Measurements from ENCODE around the gene NFIB. TPM values are rescaled to one million over a fixed set of nuclear protein-coding genes. Genes with fewer than 3 reads are reported as not detected.

The NFIB gene
- total and polyA plus RNA-seq, 2 of the 13 experiments (the other 11 are each of a cell fraction or from before 2014, with no cell fraction given), result 0.98 to 4.6 TPM

DNA sequence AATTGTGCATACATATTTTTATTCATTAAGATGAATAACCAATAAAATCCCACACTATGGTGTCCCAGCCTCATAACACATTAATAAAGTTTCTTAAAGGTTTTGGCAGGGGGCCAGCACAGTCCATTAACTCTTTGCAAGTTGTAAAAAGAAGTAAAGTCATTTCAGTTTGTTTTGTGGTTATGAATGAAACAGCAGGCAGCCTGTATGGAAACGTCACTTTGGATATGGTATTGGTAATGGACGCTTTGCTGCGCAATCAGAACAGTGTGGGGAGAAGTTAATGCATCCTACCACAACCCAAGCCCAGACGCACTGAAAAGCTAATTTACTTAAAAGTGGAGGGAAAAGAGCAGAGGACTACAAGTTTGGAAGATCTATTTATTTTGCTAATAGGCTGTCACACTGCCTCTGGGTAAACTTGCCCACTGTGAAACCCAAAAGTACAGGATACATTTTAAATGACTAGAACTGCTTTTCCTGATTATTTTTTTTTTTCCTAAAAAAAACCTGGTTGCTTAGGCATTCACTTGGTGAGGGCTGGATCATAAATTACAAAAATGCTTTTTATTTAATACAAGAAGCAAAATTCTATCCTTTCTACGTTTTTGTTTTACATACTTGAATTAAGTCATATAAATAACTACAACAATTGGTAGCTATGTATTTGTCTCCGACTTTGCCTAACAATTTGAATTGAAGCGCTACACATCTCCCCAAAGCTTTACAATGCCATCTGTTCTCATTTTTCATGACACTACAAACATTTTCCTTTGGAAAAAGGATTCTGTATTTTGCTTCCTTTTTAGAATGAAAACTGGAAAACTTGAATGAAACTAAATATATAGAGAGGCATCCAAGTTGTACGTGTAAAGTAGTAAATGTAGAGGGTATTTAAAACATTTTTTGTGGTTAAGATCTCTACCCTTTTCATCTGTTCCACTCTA is 104.3 kb downstream of the NFIB start:
- Histone ChIP-seq H3K4me2 (ENCODE audit: low read depth, low read length) (no peak overlapping the region), H3K4me3 (replicated peaks in 1 of 3; ENCODE audit: insufficient read depth in 1 of 3, low read depth in 2 of 3, low read length in 3 of 3) (no peak overlapping the region), H3K9ac (ENCODE audit: insufficient read depth, low read depth, low read length) (no peak overlapping the region), H3K27ac (ENCODE audit: extremely low read length, insufficient read depth, low read length) (no peak overlapping the region), H3K27me3 (ENCODE audit: control insufficient read depth in 1 of 2, insufficient read depth in 2 of 2, low read length in 2 of 2) (no peaks in the 10 kb centered on the region), H3K79me2 (ENCODE audit: insufficient read depth, low read length) (no peaks in the 10 kb centered on the region), H4K20me1 (ENCODE audit: insufficient read depth, low read length) (no peaks in the 10 kb centered on the region), H3K4me1 (ENCODE audit: insufficient read depth, low read length) (peaks cover 24% of the 10 kb centered on the region), H3K36me3 (replicated peaks in 1 of 2; ENCODE audit: control insufficient read depth in 1 of 2, insufficient read depth in 2 of 2, low read length in 2 of 2) (no peaks in the 10 kb centered on the region), H3K9me3 (ENCODE audit: low read length) (no peaks in the 10 kb centered on the region), H2AFZ (ENCODE audit: low read length) (no peak overlapping the region)
- in situ Hi-C loops (cut with HindIII; ENCODE audit: extremely low pct_ligation_motif_present, low pct_unique_long_range_greater_than_20kb), result no loop called here
- intact Hi-C loops (cut with micrococcal nuclease; ENCODE audit: unreplicated experiment), result no loop called here
- ChIA-PET POLR2A (no interaction called here), CTCF (ENCODE audit: low intra/inter-chr PET ratio, low total read pairs) (no interaction called here)
- DNase-seq (ENCODE audit: low spot score) (no peak), FAIRE-seq (no peak), ATAC-seq (no peak)
- TF ChIP-seq ZIK1 (CRISPR knock-in tag; IDR thresholded peaks at IDR 0.05; ENCODE audit: borderline replicate concordance, low read depth) (no peak), ZNF558 (CRISPR knock-in tag; IDR thresholded peaks at IDR 0.05; ENCODE audit: borderline replicate concordance) (no peak), MIER2 (CRISPR knock-in tag; IDR thresholded peaks at IDR 0.05) (no peak)
- TF ChIP-seq, protein P1, sequence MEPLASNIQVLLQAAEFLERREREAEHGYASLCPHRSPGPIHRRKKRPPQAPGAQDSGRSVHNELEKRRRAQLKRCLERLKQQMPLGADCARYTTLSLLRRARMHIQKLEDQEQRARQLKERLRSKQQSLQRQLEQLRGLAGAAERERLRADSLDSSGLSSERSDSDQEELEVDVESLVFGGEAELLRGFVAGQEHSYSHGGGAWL (CRISPR knock-in tag; IDR thresholded peaks at IDR 0.05), result no peak
- BruUV-seq (replicated peaks), result no TSS peak
- 58% methylated on average over 8 of the region's 8 CpGs for WGBS (ENCODE audit: low lambda C conversion rate)

DNA sequence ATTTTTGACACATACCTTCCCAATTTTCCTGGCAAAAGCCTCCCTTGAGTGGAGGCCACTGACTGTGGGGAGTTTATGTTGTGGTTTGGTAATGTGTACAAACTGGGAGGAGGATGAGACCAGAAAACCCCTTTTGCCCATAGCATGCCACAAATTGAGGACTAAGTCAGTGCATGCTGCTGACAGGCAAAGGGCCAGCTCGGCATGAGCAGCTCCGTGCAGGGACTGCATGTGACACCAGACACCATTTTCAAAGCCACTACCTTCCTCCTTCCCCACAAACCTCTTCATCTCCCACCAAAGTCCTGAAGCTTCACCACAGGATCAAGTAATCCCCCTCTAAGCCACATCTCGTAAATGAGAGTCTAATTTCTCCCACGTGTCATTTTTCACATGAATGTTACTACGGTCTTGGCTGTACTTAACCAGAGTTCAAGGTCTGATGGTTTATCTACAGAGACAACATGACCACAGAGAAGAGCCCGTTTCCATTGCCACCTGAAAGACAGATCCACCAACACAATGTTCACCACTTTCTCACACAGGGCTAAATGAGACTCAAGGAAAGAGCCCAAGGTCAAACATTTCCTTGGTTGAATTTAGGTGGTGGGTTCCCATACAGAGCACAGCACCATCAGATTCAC is 106.5 kb downstream of the NFIB start:
- H4K20me1 ChIP-seq (ENCODE audit: insufficient read depth, low read length), result no peaks in the 10 kb centered on the region
- no TSS peak for BruUV-seq (replicated peaks)
- no peaks in the 10 kb centered on the region for H3K27me3 ChIP-seq (ENCODE audit: control insufficient read depth in 1 of 2, insufficient read depth in 2 of 2, low read length in 2 of 2)
- in situ Hi-C loops (cut with HindIII; ENCODE audit: extremely low pct_ligation_motif_present, low pct_unique_long_range_greater_than_20kb) (no loop called here), intact Hi-C loops (cut with micrococcal nuclease; ENCODE audit: unreplicated experiment) (no loop called here)
- H3K4me3 ChIP-seq (replicated peaks in 1 of 3; ENCODE audit: insufficient read depth in 1 of 3, low read depth in 2 of 3, low read length in 3 of 3), result no peak overlapping the region
- CTCF ChIA-PET (ENCODE audit: low intra/inter-chr PET ratio, low total read pairs), result no interaction called here
- H3K79me2 ChIP-seq (ENCODE audit: insufficient read depth, low read length), result no peaks in the 10 kb centered on the region
- POLR2A ChIA-PET, result no interaction called here
- H2AFZ ChIP-seq (ENCODE audit: low read length), result no peak overlapping the region
- ATAC-seq (no peak), DNase-seq (ENCODE audit: low spot score) (no peak), FAIRE-seq (no peak)
- H3K9ac ChIP-seq (ENCODE audit: insufficient read depth, low read depth, low read length), result no peak overlapping the region
- H3K27ac ChIP-seq (ENCODE audit: extremely low read length, insufficient read depth, low read length), result no peak overlapping the region
- no peaks in the 10 kb centered on the region for H3K36me3 ChIP-seq (replicated peaks in 1 of 2; ENCODE audit: control insufficient read depth in 1 of 2, insufficient read depth in 2 of 2, low read length in 2 of 2)
- no peak overlapping the region for H3K4me2 ChIP-seq (ENCODE audit: low read depth, low read length)
- H3K4me1 ChIP-seq (ENCODE audit: insufficient read depth, low read length), result peaks cover 15% of the 10 kb centered on the region
- 55% methylated on average over 6 of the region's 6 CpGs for WGBS (ENCODE audit: low lambda C conversion rate)
- H3K9me3 ChIP-seq (ENCODE audit: low read length), result no peaks in the 10 kb centered on the region
- TF ChIP-seq ZNF761 (CRISPR knock-in tag; conservative IDR thresholded peaks at IDR 0.05), result no peak
- TF ChIP-seq, protein P2, sequence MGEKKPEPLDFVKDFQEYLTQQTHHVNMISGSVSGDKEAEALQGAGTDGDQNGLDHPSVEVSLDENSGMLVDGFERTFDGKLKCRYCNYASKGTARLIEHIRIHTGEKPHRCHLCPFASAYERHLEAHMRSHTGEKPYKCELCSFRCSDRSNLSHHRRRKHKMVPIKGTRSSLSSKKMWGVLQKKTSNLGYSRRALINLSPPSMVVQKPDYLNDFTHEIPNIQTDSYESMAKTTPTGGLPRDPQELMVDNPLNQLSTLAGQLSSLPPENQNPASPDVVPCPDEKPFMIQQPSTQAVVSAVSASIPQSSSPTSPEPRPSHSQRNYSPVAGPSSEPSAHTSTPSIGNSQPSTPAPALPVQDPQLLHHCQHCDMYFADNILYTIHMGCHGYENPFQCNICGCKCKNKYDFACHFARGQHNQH (CRISPR knock-in tag; IDR thresholded peaks at IDR 0.05), result no peak
- TF ChIP-seq ZSCAN9 (CRISPR knock-in tag; IDR thresholded peaks at IDR 0.05; ENCODE audit: borderline replicate concordance), result no peak
- TF ChIP-seq, protein P3, sequence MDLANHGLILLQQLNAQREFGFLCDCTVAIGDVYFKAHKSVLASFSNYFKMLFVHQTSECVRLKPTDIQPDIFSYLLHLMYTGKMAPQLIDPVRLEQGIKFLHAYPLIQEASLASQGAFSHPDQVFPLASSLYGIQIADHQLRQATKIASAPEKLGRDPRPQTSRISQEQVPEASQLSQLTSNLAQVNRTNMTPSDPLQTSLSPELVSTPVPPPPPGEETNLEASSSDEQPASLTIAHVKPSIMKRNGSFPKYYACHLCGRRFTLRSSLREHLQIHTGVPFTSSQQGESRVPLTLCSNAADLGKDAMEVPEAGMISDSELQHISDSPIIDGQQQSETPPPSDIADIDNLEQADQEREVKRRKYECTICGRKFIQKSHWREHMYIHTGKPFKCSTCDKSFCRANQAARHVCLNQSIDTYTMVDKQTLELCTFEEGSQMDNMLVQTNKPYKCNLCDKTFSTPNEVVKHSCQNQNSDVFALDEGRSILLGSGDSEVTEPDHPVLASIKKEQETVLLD (CRISPR knock-in tag; IDR thresholded peaks at IDR 0.05; ENCODE audit: low read depth), result no peak
- TF ChIP-seq, protein P4, sequence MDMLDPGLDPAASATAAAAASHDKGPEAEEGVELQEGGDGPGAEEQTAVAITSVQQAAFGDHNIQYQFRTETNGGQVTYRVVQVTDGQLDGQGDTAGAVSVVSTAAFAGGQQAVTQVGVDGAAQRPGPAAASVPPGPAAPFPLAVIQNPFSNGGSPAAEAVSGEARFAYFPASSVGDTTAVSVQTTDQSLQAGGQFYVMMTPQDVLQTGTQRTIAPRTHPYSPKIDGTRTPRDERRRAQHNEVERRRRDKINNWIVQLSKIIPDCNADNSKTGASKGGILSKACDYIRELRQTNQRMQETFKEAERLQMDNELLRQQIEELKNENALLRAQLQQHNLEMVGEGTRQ (IDR thresholded peaks at IDR 0.05; ENCODE audit: low read depth, low read length), result no peak
- TF ChIP-seq, protein P4 (CRISPR knock-in tag; IDR thresholded peaks at IDR 0.05; ENCODE audit: borderline replicate concordance), result no peak
- TF ChIP-seq JUND (CRISPR knock-in tag; IDR thresholded peaks at IDR 0.05), result no peak

Data from HepG2 (cell line).